ENCODE measurements around the gene CXCL9. TPM values are rescaled to one million over a fixed set of nuclear protein-coding genes. Genes with fewer than 3 reads are reported as not detected.
"Not testable (repeated sequence)": the region's sequence is repeated elsewhere in the genome, so short reads cannot be mapped to it uniquely, and the experiment has no call there.

CXCL9 gene
- total RNA-seq, 1 donor from 2014 or later = 1.4 TPM

- no peak for TF ChIP-seq CTCF (IDR thresholded peaks at IDR 0.05)
- Histone ChIP-seq H3K27ac (no peak overlapping the region), H3K4me3 (no peak overlapping the region), H3K27me3 (no peaks in the 10 kb centered on the region), H3K9me3 (no peaks in the 10 kb centered on the region), H3K4me1 (peaks cover 5% of the 10 kb centered on the region), H3K36me3 (no peaks in the 10 kb centered on the region)
- intact Hi-C loops (cut with DNase I) = no loop called here
- no peak for ATAC-seq
- no peak for DNase-seq
Measured at GRCh38 chr4:76009311-76009710, 2.0 kb upstream of the CXCL9 start.

- Histone ChIP-seq H3K9me3 (no peaks in the 10 kb centered on the region), H3K27me3 (no peaks in the 10 kb centered on the region), H3K4me3 (no peak overlapping the region), H3K27ac (no peak overlapping the region), H3K4me1 (no peaks in the 10 kb centered on the region), H3K36me3 (no peaks in the 10 kb centered on the region)
- intact Hi-C loops (cut with DNase I) = no loop called here
- DNase-seq = no peak
- ATAC-seq = no peak
- no peak for TF ChIP-seq CTCF (IDR thresholded peaks at IDR 0.05)
Measured at GRCh38 chr4:76003620-76004019, 3.7 kb downstream of the CXCL9 start.

- DNase-seq (no peak), ATAC-seq (peak; percentile 82)
- intact Hi-C loops (cut with DNase I) = no loop called here
- no peak for TF ChIP-seq CTCF (IDR thresholded peaks at IDR 0.05)
- no peaks in the 10 kb centered on the region for H3K4me1 ChIP-seq
- H3K9me3 ChIP-seq = no peaks in the 10 kb centered on the region
- H3K36me3 ChIP-seq = no peaks in the 10 kb centered on the region
- no peak overlapping the region for H3K27ac ChIP-seq
- H3K27me3 ChIP-seq = no peaks in the 10 kb centered on the region
- H3K4me3 ChIP-seq = no peak overlapping the region
Measured at GRCh38 chr4:76003035-76003434, 4.3 kb downstream of the CXCL9 start.

GRCh38 chr4:76002176-76002575 is 5.1 kb downstream of the CXCL9 start:
- TF ChIP-seq CTCF (IDR thresholded peaks at IDR 0.05) = no peak
- Histone ChIP-seq H3K36me3 (no peaks in the 10 kb centered on the region), H3K27ac (no peak overlapping the region), H3K4me3 (no peak overlapping the region), H3K9me3 (no peaks in the 10 kb centered on the region), H3K4me1 (no peaks in the 10 kb centered on the region), H3K27me3 (no peaks in the 10 kb centered on the region)
- intact Hi-C loops (cut with DNase I) = no loop called here
- ATAC-seq (peak; percentile 56), DNase-seq (no peak)

GRCh38 chr4:76001700-76002099 is 5.6 kb downstream of the CXCL9 start:
- TF ChIP-seq CTCF (IDR thresholded peaks at IDR 0.05) = no peak
- intact Hi-C loops (cut with DNase I) = no loop called here
- Histone ChIP-seq H3K9me3 (no peaks in the 10 kb centered on the region), H3K27ac (no peak overlapping the region), H3K4me3 (no peak overlapping the region), H3K4me1 (no peaks in the 10 kb centered on the region), H3K36me3 (no peaks in the 10 kb centered on the region), H3K27me3 (no peaks in the 10 kb centered on the region)
- ATAC-seq (peak; percentile 55), DNase-seq (no peak)

GRCh38 chr4:76000279-76000678 is 7.0 kb downstream of the CXCL9 start:
- Histone ChIP-seq H3K27me3 (no peaks in the 10 kb centered on the region), H3K36me3 (no peaks in the 10 kb centered on the region), H3K27ac (no peak overlapping the region), H3K9me3 (no peaks in the 10 kb centered on the region), H3K4me3 (no peak overlapping the region), H3K4me1 (no peaks in the 10 kb centered on the region)
- TF ChIP-seq CTCF (IDR thresholded peaks at IDR 0.05) = no peak
- DNase-seq (no peak), ATAC-seq (no peak)
- intact Hi-C loops (cut with DNase I) = no loop called here

GRCh38 chr4:75998525-75999147 is 8.7 kb downstream of the CXCL9 start:
- not testable (repeated sequence) for H3K9me3 ChIP-seq, H3K36me3 ChIP-seq, H3K4me1 ChIP-seq, DNase-seq, H3K4me3 ChIP-seq, ATAC-seq, H3K27me3 ChIP-seq, H3K27ac ChIP-seq
- intact Hi-C loops (cut with DNase I) = loop anchor here (5.0 kb wide), 1 partner anchor 74 kb away; the partner anchor contains the start of gene ART3

All from upper lobe of right lung (tissue), 1 donor.